Thymus (tissue), 11 donors: ENCODE results near the gene CRYL1. TPM values are rescaled to one million over a fixed set of nuclear protein-coding genes. Genes with fewer than 3 reads are reported as not detected.

Experiments
- DNase-seq, 9 donors: peaks; one replicate each; pipeline ENCODE4 v3.0.0-alpha.2; 2013; ENCODE audit warnings: low spot score in 9 of 9, low read depth in 6 of 9, missing footprints in 1 of 9
- H3K27ac ChIP-seq, 2 donors: one replicate each; pipeline ENCODE4 v1.5.1; 2013; ENCODE audit warnings: control low read depth in 1 of 2, low read depth in 1 of 2, low read length in 1 of 2, mild to moderate bottlenecking in 1 of 2, moderate library complexity in 1 of 2
- H3K27me3 ChIP-seq, 2 donors: one replicate each; pipeline ENCODE4 v1.5.1; 2013; ENCODE audit warnings: low read length in 1 of 2; ENCODE audit not compliant: control insufficient read depth in 2 of 2, insufficient read depth in 1 of 2
- H3K36me3 ChIP-seq, 2 donors: one replicate each; pipeline ENCODE4 v1.5.1; 2013; ENCODE audit warnings: low read length in 1 of 2, mild to moderate bottlenecking in 1 of 2, moderate library complexity in 1 of 2; ENCODE audit not compliant: control insufficient read depth in 2 of 2, insufficient read depth in 2 of 2
- H3K4me1 ChIP-seq, 2 donors: one replicate each; pipeline ENCODE4 v1.5.1; 2013; ENCODE audit warnings: low read length in 2 of 2; ENCODE audit not compliant: control insufficient read depth in 2 of 2, insufficient read depth in 2 of 2
- H3K4me3 ChIP-seq, 2 donors: one replicate each; pipeline ENCODE4 v1.5.1; 2013; ENCODE audit warnings: low read length in 2 of 2, control low read depth in 1 of 2, mild to moderate bottlenecking in 1 of 2
- H3K9me3 ChIP-seq, 2 donors: one replicate each; pipeline ENCODE4 v1.5.1; 2013; ENCODE audit warnings: low read length in 1 of 2, mild to moderate bottlenecking in 1 of 2; ENCODE audit not compliant: control insufficient read depth in 2 of 2, insufficient read depth in 1 of 2
- WGBS: extraction: QIAGEN DNeasy Blood & Tissue Kit; methylation state at CpG from one replicate; pipeline ENCODE4 v1.1.7; 2013; 5-methylcytosine and 5-hydroxymethylcytosine counted together
- polyA plus RNA-seq: library from polyadenylated mRNA; stranded (reverse); fragments of 200-250 nt; gene quantifications from one replicate; pipeline ENCODE4 v1.2.3, GENCODE V29; 2013
- total RNA-seq: library from RNA; stranded (reverse); fragments of 120-200 nt; gene quantifications from one replicate; pipeline ENCODE4 v1.2.4, GENCODE V29; 2013
- donor health status: healthy.

CRYL1 gene
- total and polyA plus RNA-seq, 2 donors, result 10.0 to 17.5 TPM

DNA sequence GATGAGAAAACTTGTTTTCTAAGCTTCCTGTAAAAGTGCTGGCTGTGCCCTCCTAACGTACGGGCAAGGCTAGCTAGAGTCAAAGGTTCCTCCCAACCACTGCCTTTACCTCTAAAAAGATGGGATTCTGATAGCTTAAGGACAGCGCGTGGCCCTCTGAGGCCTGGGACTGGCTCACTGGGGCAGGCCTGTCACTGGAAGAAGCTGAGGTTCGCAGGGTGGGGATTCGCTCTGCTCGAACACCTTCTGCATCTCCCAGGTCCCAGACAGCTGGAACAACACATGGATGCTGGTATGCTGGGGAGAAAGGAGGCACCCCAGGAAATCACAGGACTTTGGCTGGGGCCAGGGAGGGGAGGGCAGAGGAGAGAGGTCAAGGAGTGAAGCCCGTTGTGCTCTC lies 53.1 kb downstream of the CRYL1 start:
- peaks cover 0 to 7% of the 10 kb centered on the region in 2 donors for H3K9me3 ChIP-seq
- DNase-seq, result no peak
- H3K27me3 ChIP-seq, result no peaks in the 10 kb centered on the region
- peaks cover 52 to 88% of the 10 kb centered on the region in 2 donors for H3K4me1 ChIP-seq
- 96% methylated on average over 8 of the region's 8 CpGs for WGBS
- H3K4me3 ChIP-seq, result no peak overlapping the region
- H3K27ac ChIP-seq, result peak overlapping the region in 1 of 2 donors; percentile 89
- no peaks in the 10 kb centered on the region for H3K36me3 ChIP-seq

DNA sequence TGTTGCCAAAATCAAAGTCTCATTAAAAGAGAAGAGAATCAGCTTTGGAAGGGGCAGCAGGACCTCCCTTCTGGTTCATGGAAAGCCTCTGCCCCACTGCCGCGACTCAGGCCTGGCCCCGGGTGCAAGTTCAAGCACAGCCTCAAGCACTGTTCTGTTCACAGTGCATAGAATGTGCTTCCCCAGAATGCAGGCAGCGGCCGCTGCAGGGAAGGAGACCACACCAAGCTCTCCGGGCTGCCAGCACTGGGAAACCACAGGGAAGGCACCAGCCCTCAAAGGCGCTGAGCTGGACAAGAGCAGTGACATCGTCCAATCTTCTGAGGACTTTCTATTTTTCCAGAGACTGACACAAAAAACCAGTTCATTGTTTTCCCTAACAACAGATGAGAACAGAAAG lies 55.5 kb downstream of the CRYL1 start:
- Histone ChIP-seq H3K27ac (peak overlapping the region in 1 of 2 donors; percentile 19), H3K4me1 (peaks cover 47 to 82% of the 10 kb centered on the region in 2 donors), H3K36me3 (no peaks in the 10 kb centered on the region), H3K9me3 (no peaks in the 10 kb centered on the region), H3K4me3 (no peak overlapping the region), H3K27me3 (no peaks in the 10 kb centered on the region)
- 98% methylated on average over 8 of the region's 8 CpGs for WGBS
- DNase-seq, result no peak

DNA sequence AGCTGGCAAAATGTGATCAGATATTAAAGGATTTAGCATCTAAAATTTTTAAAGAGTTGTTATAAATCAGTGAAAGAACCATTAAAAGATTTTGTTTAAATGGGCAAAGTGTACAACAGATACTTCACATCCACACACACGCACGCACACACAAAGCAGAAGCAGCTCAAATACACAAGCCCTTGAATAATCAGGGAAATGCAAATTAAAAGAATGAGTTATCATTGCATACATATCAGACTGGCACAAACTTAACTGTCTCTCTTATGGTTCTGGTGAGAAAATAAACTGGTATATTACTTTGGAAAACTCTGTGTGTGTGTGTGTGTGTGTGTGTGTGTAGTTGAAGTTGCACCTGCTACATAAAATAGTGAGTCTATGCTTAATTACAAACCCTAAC lies 59.3 kb downstream of the CRYL1 start:
- DNase-seq, result no peak
- no peak overlapping the region for H3K4me3 ChIP-seq
- peak overlapping the region in 1 of 2 donors; percentile 93 for H3K27ac ChIP-seq
- WGBS, result 98% methylated on average over 2 of the region's 2 CpGs
- H3K36me3 ChIP-seq, result no peaks in the 10 kb centered on the region
- no peaks in the 10 kb centered on the region for H3K27me3 ChIP-seq
- no peaks in the 10 kb centered on the region for H3K9me3 ChIP-seq
- peaks cover 23 to 64% of the 10 kb centered on the region in 2 donors for H3K4me1 ChIP-seq

DNA sequence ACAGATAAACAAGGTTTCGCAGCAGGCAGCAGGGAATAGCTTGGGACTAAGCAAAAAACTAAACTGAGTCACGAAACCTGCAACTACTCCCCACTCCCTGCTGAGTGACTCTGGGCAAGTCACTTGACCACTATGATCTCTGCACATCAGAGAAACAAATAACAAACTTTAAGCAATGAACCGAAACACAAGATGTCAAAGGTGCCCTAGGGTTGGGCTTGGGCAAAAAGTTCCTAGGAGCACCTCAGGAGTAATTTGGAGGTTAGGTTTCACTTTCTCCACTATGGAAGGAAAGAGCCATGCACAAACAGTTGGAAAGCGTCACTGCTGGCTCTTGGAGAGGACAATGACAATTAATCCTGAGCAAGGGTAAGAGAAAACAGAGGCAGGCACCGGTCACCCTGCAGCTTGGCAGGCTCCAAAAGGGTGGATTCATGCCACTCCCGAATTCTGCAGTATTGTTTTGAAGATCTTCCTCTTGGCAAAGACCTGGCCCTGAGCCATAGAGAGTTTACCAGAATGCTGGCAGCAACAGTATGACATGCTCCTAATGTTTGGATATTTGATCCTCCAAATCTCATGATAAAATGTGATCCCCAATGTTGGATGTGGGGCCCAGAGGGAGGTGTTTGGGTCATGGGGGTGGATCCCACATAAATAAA lies 60.3 kb downstream of the CRYL1 start:
- DNase-seq, result no peak
- peak overlapping the region; percentile 42 to 93 for H3K27ac ChIP-seq
- H3K36me3 ChIP-seq, result no peaks in the 10 kb centered on the region
- H3K27me3 ChIP-seq, result no peaks in the 10 kb centered on the region
- H3K4me3 ChIP-seq, result no peak overlapping the region
- H3K4me1 ChIP-seq, result peaks cover 23 to 69% of the 10 kb centered on the region in 2 donors
- 78% methylated on average over 6 of the region's 6 CpGs for WGBS
- H3K9me3 ChIP-seq, result no peaks in the 10 kb centered on the region

DNA sequence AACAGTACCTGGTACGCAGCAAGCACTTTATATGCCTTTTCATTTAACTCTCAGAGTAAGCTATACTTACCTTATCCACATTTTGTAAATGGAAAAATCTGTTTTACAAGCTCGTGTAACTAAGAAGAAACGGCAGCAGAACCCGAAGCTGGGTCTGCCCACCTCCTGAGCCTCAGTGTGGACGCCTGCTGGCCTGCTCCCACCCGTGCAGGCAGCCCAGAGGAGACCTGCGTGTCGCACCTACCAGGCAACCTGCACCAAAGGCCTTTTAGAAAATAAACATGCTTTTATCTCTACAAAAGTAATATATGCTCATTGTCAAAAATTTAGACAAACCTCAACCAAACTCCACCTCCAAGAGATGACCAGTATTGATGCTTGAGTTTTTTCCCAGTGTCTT lies 62.7 kb downstream of the CRYL1 start:
- Histone ChIP-seq H3K36me3 (no peaks in the 10 kb centered on the region), H3K4me3 (no peak overlapping the region), H3K27ac (peak overlapping the region in 1 of 2 donors; percentile 4), H3K27me3 (no peaks in the 10 kb centered on the region), H3K9me3 (no peaks in the 10 kb centered on the region), H3K4me1 (peaks cover 20 to 45% of the 10 kb centered on the region in 2 donors)
- no peak for DNase-seq
- 85% methylated on average over 8 of the region's 8 CpGs for WGBS

DNA sequence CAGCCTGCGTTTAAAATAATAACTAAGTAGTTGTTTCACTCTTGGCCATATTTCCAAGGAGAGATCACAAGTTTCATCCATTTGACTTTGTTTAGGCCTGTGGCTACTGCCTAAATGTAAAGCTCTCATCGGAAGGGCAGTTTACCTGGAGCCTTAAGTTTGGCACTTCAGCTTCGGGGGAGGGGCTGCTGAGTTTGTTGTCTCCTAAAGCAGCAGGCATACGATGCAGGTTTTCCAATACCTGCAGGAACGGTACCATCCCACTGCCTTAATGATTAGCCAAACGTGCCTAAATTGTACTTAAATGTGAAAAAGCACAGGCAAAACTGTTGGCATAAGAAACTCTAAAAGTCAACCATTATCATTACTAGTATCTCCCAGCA lies 63.1 kb downstream of the CRYL1 start:
- 97% methylated on average over 6 of the region's 6 CpGs for WGBS
- H3K4me1 ChIP-seq, result peaks cover 16 to 45% of the 10 kb centered on the region in 2 donors
- H3K36me3 ChIP-seq, result no peaks in the 10 kb centered on the region
- no peak overlapping the region for H3K4me3 ChIP-seq
- H3K27ac ChIP-seq, result no peak overlapping the region
- H3K9me3 ChIP-seq, result no peaks in the 10 kb centered on the region
- no peak for DNase-seq
- no peaks in the 10 kb centered on the region for H3K27me3 ChIP-seq

DNA sequence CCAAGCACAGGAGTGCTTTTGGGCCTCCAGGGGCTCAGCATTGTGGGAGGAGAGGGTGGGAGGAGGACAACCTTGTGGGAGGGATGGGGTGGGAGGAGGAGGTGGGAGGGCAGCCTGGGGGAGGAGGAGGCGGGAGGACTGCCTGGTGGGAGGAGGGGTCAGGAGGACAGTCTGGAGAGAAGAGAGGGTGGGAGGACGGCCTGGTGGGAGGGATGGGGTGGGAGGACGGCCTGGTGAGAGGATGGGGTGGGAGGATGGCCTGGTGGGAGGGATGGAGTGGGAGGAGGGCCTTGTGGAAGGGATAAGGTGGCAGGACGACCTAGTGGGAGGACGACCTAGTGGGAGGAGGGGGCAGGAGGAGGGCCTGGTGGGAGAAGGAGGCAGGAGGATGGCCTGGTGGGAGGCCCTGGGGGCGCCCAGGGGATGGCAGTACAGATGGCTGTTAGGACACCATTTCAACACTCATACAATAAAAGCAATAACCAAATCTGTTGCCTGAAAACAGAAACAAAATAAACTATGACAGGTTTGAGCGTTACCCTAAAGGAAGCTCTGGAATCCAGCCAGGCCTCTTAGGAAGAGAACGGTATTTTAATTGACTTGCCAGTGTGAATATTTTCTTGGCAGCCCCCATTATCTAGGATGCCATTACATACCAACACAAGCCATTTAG lies 63.7 kb downstream of the CRYL1 start:
- no peaks in the 10 kb centered on the region for H3K36me3 ChIP-seq
- H3K27me3 ChIP-seq, result no peaks in the 10 kb centered on the region
- no peak for DNase-seq
- H3K4me1 ChIP-seq, result peaks cover 15 to 45% of the 10 kb centered on the region in 2 donors
- no peak overlapping the region for H3K4me3 ChIP-seq
- WGBS, result 81% methylated on average over 8 of the region's 8 CpGs
- no peaks in the 10 kb centered on the region for H3K9me3 ChIP-seq
- peak overlapping the region in 1 of 2 donors; percentile 73 for H3K27ac ChIP-seq

DNA sequence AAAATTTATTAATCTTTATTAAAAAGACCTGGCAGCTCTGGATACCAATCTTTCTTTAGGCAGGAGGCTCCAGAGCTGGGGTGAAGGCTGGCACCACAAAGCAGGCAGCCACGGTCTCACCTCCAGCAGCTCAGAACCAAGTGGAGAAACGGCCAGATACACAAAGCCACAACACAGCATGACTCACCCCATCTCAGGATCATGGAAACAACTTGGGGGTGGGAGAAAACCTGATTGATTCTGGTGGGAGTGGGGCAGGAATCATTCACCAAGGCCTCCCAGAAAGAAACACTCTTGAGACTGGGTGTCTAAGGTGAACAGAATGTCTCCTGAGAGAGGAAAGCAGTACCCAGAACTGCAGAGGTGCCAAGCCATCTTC lies 64.2 kb downstream of the CRYL1 start:
- Histone ChIP-seq H3K36me3 (no peaks in the 10 kb centered on the region), H3K4me3 (no peak overlapping the region), H3K27me3 (no peaks in the 10 kb centered on the region), H3K9me3 (no peaks in the 10 kb centered on the region), H3K4me1 (peaks cover 15 to 47% of the 10 kb centered on the region in 2 donors), H3K27ac (peak overlapping the region in 1 of 2 donors; percentile 73)
- no peak for DNase-seq
- WGBS, result 22% methylated on average over 2 of the region's 2 CpGs

DNA sequence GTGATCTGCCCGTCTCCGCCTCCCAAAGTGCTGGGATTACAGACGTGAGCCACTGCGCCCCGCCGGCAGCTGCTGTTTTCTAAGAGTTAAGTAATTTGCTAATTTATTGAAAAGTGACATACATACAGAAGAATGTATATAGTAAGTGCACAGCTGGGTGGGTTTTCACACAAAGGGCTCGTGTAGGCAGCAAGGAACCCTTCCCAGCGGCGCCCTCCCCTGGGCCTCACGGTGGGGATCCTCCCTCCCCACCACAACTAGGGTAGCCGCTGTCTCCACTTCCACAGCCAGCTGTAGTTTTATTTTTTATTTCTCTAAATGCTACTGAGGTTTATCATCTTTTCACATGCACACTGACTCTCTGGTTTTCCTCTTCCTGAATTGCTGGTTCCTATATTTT lies 64.9 kb downstream of the CRYL1 start:
- peak in 7 of 9 donors; percentile 23 to 82 (median 48) for DNase-seq
- Histone ChIP-seq H3K36me3 (no peaks in the 10 kb centered on the region), H3K9me3 (no peaks in the 10 kb centered on the region), H3K27me3 (no peaks in the 10 kb centered on the region), H3K27ac (peak overlapping the region; percentile 52 to 73), H3K4me3 (no peak overlapping the region), H3K4me1 (peaks cover 13 to 44% of the 10 kb centered on the region in 2 donors)
- WGBS, result 60% methylated on average over 11 of the region's 11 CpGs
